ENCODE data around the gene FBXO28. TPM values are rescaled to one million over a fixed set of nuclear protein-coding genes. Genes with fewer than 3 reads are reported as not detected.

FBXO28 gene
- total RNA-seq, 4 donors from 2014 or later = 10.5 to 49.1 (median 21.8) TPM

DNA sequence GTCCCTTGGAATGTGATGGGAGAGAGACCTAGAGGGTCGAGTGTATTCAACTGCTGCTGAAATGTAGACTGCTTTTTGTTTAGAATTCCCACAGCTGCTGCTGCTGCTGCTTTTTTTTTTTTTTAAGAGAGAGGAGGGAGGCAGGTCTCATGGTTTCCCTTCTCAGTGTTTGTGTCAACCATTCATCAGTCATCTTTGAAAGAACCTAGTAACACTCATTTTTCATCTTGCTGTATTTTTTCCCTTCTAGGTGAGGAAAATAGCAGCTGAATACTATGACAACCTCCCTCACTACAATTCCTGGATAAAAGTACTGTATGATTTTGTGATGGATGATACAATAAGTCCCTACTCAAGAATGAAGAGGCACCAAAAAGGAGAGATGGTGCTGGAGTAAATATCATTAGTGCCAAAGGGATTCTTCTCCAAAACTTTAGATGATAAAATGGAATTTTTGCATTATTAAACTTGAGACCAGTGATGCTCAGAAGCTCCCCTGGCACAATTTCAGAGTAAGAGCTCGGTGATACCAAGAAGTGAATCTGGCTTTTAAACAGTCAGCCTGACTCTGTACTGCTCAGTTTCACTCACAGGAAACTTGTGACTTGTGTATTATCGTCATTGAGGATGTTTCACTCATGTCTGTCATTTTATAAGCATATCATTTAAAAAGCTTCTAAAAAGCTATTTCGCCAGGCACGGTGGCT, 78.3 kb downstream of the FBXO28 start:
- DNase-seq = no peak
- intact Hi-C loops (cut with DNase I; ENCODE audit: low total_unique reads) = no loop called here
- TF ChIP-seq CTCF (IDR thresholded peaks at IDR 0.05) = no peak
- TF ChIP-seq POLR2A (IDR thresholded peaks at IDR 0.05) = no peak
- Histone ChIP-seq H3K4me3 (no peak overlapping the region), H3K27ac (no peak overlapping the region), H3K4me1 (no peaks in the 10 kb centered on the region), H3K36me3 (no peaks in the 10 kb centered on the region), H3K27me3 (no peaks in the 10 kb centered on the region), H3K9me3 (no peaks in the 10 kb centered on the region)

- Histone ChIP-seq H3K27ac (no peak overlapping the region), H3K36me3 (no peaks in the 10 kb centered on the region), H3K9me3 (no peaks in the 10 kb centered on the region), H3K4me3 (no peak overlapping the region), H3K4me1 (no peaks in the 10 kb centered on the region), H3K27me3 (no peaks in the 10 kb centered on the region)
- DNase-seq = no peak
- intact Hi-C loops (cut with DNase I; ENCODE audit: low total_unique reads) = no loop called here
- no peak for TF ChIP-seq CTCF (IDR thresholded peaks at IDR 0.05)
Measured at GRCh38 chr1:224193319-224193966, 79.5 kb downstream of the FBXO28 start.

GRCh38 chr1:224196813-224197600, 83.1 kb downstream of the FBXO28 start:
- no peak for TF ChIP-seq CTCF (IDR thresholded peaks at IDR 0.05)
- no peak for TF ChIP-seq POLR2A (IDR thresholded peaks at IDR 0.05)
- no peaks in the 10 kb centered on the region for H3K4me1 ChIP-seq
- no peak overlapping the region for H3K27ac ChIP-seq
- intact Hi-C loops (cut with DNase I; ENCODE audit: low total_unique reads) = no loop called here
- no peak overlapping the region for H3K4me3 ChIP-seq
- H3K27me3 ChIP-seq = no peaks in the 10 kb centered on the region
- H3K9me3 ChIP-seq = no peaks in the 10 kb centered on the region
- H3K36me3 ChIP-seq = no peaks in the 10 kb centered on the region
- DNase-seq = no peak

DNA sequence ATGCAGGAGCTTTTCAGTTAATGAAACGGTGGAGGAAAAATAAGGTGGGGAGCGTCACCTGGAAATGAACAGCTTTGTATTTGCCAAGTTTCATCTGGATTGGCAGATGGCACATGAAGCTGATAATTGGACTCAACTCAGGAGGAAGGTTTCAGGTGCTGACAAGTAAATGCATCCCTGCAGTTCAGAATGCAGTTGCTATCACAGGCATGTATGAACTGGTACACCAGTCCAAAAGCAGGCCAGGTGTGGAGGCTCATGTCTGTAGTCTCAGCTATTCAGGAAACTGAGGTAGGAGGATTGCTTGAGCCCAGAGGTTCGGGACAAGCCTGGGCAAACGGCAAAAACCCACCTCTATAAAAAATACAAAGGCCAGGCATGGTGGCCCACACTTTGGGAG, 84.7 kb downstream of the FBXO28 start:
- Histone ChIP-seq H3K27me3 (no peaks in the 10 kb centered on the region), H3K36me3 (no peaks in the 10 kb centered on the region), H3K4me1 (no peaks in the 10 kb centered on the region), H3K9me3 (no peaks in the 10 kb centered on the region), H3K27ac (no peak overlapping the region), H3K4me3 (no peak overlapping the region)
- no peak for DNase-seq
- TF ChIP-seq CTCF (IDR thresholded peaks at IDR 0.05) (no peak), POLR2A (IDR thresholded peaks at IDR 0.05) (no peak)
- intact Hi-C loops (cut with DNase I; ENCODE audit: low total_unique reads) = no loop called here

- TF ChIP-seq CTCF (IDR thresholded peaks at IDR 0.05) (no peak), POLR2A (IDR thresholded peaks at IDR 0.05) (no peak)
- Histone ChIP-seq H3K9me3 (no peaks in the 10 kb centered on the region), H3K36me3 (no peaks in the 10 kb centered on the region), H3K4me3 (no peak overlapping the region), H3K4me1 (no peaks in the 10 kb centered on the region), H3K27me3 (no peaks in the 10 kb centered on the region), H3K27ac (no peak overlapping the region)
- intact Hi-C loops (cut with DNase I; ENCODE audit: low total_unique reads) = no loop called here
- no peak for DNase-seq
Measured at GRCh38 chr1:224199679-224200078, 85.8 kb downstream of the FBXO28 start.
